Measurements from ENCODE around the gene FASN. TPM values are rescaled to one million over a fixed set of nuclear protein-coding genes. Genes with fewer than 3 reads are reported as not detected.
A peak's percentile ranks its signal among the peaks of the same experiment; 100 is the strongest.

FASN gene
- total RNA-seq, 1 experiment from 2014 or later, result 49.5 TPM

DNA sequence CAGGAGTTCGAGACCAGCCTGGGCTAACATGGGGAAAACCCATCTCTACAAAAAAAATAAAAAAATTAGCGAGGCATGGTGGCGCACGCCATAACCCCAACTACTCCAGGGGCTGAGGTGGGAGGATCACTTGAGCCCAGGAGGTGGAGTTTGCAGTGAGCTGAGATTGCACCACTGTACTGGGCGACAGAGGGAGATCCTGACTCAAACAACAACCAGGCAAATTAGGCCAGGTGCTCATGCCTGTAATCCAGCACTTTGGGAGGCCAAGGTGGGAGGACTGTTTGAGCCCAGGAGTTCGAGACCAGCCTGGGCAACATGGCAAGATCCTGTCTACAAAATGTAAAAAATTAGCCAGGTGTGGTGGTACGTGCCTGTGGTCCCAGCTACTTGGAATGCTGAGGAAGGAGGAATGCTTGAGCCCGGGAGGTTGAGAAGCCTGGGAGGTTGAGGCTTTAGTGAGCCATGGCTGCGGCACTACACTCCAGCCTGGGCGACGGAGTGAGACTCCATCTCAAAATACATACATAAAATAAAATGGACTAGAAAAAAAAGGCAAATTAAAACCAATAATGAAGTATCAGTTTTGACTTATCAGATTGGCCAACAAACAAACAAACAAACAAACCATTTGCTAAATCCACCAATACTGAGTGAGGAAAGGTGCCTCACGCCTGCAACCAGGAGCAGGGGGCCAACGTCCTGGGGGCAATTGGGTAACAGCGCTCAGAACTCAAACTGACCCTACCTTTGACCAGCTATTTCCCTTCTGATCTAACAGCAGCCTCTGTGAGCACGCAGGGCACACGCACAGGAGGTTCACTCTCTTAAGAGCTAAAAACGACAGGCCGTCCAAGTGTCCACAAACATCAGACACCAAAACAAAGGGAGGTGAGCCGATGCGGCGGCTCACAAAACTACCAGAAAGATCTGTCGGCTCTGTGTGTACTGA, 19.4 kb upstream of the FASN start:
- no peak for DNase-seq (ENCODE audit: low read depth)

DNA sequence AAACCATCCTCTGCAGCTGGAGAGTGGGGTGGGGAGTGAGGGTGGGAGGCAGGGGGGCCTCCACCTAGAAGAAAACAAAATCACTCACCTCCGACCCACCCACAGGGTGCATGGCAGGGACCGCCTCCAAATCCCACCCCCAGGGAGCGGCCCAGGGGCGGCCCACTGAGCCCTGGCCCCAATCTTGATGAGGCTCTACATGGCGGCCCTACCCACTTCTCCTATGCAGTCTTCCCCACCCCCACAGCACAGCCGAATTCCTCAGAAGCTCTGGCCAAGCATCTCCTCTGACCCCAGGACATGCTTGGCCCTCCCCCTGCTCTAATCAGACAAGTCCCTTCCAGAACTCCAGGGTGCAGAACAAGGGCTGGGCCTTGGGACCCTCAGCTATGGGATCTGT, 18.2 kb upstream of the FASN start:
- DNase-seq (ENCODE audit: low read depth), result no peak

DNA sequence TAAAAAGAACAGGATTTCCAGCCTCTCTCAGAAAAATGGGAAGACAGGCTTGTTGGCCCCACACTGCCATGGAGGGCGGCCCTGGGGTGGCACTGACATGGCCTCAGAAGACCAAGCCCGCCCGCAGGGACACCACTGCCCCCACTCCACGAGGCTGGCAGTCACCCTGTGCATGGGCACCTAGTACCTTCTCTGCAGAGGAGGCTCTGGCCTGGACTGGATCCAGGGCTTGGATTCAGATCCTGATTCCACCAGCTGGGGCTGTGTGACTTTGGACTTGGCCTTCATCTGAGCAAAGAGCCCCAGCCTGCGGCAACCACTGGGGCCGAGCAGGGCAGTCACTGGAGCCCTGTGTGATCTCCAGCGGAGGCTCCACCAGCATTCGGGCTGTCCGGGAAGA, 16.8 kb upstream of the FASN start:
- no peak for DNase-seq (ENCODE audit: low read depth)

DNA sequence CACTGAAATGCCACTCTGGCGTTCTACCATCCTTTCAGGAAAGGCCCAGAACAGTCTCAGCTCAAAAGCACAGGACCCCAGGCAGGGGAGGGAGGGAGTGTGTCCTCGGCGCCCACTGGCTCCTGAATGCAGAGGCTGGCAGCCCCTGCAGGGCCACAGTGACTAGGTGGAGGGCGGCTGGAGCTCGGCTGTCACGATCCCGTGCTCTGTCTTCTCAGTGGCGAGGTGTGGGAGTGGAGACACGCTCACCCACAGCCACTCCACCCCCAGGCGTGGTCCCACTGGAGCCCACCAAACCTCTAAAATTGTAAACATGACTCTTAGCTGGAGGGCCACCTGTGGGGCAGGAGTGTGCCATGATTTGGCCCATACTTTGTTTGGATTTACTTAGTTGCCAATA, 16.4 kb upstream of the FASN start:
- no peak for DNase-seq (ENCODE audit: low read depth)

DNA sequence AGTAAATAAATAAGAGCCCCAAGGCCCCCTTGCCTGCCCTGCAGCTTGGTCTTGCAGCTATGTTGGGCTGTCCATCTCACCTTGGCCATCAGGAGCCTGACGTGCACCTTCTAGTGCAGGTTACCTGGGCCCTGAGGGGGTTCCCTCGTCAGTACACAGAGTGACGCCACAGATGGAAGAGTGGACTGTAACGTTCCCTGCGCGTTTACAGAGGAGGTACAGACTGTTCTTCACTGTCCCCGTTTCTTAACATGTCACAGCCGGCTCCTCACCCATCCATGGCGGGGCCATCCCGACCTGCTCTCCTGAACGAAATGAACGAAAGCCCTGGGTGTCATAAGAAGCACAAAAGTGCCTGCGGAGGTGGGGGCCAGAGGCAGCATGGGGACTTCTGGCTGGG, 15.9 kb upstream of the FASN start:
- no peak for DNase-seq (ENCODE audit: low read depth)

DNA sequence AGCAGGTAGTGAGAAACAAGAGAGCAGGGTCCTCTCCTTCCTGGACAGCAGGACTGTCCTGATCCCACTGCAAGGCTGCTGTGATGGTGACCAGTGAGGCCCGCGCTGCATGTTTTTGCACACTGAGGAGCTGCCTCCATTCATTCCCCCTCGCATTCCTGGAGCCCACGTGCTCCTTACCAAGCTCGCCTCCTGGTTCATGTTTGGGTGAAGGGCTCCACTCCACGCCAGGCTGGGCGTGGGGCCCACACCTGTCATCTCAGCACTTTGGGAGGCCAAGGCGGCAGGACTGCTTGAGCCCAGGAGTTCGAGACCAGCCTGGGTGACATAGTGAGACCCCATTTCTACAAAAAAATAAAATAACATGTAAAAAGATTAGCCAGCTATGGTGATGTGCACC, 15.4 kb upstream of the FASN start:
- no peak for DNase-seq (ENCODE audit: low read depth)

DNA sequence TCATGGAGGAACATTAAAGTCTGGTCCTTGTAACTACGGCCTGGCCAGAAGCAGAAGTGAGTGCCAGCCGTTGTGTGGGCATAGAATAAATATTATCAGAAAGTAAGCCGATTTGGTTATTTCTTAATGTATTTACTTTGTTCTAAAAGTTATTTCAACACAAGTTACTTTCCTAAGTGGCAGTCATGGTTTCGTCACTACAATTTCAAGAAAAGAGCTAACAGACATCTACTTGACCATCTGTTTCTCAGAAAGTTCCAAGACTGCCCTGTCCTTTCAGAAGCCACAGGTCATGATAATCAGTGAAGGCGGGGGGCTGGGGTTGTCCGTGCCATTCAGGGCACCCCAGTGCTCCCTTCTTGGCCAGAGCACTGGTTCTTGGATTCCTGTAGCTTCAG, 14.9 kb upstream of the FASN start:
- no peak for DNase-seq (ENCODE audit: low read depth)

DNA sequence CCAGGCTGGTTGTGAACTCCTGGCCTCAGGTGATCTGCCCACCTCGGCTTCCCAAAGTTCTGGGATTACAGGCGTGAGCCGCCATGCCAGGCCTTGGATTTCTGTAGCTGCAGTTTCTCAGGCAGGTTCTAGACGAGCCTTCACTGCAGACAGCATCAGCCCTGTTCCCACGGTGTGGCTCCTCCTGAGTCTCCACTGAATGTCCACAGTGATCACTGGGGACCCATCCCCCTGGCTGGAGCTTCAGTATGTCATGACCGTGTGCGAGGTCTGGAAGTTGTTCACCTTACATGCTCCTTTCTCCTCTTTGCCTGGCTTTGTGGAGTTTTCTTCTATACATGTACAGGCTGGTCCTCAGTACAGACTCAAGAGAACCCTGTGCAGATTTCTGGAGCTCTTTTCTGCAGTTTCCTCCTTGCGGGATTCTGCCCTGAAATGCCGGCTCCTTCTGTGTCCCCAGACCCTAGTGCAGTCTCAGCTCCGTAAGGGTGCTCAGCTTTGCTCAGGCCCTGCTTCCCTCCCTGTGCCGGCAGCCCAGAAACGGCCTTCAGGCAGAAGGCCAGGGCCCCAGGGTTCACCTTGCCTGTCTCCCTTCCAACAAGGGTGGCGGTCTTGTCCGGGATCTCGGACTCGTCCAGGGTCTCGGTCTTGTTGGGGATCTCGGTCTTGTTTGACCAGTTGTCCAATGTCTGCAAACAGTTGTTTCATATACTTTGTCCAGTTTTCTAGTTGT, 14.3 kb upstream of the FASN start:
- DNase-seq (ENCODE audit: low read depth), result no peak

DNA sequence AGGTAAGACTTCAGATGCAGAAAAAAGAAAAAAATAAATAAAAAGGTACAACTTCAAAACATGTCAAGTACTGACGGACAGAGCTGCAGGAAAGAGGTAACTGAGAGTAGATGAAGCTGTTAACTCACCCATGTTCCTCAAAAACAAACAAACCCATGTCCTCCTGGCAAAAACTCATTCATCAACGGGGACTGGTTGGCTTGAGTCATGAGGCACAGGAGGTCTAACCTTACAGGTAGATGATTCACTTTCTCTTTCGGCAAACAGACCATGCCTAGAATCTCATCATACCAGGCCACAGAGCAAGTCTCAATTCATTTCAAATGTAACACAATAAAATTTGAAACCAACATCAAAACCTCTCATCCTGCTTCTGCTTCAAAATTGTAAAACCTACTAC, 12.3 kb upstream of the FASN start:
- DNase-seq (ENCODE audit: low read depth), result no peak

DNA sequence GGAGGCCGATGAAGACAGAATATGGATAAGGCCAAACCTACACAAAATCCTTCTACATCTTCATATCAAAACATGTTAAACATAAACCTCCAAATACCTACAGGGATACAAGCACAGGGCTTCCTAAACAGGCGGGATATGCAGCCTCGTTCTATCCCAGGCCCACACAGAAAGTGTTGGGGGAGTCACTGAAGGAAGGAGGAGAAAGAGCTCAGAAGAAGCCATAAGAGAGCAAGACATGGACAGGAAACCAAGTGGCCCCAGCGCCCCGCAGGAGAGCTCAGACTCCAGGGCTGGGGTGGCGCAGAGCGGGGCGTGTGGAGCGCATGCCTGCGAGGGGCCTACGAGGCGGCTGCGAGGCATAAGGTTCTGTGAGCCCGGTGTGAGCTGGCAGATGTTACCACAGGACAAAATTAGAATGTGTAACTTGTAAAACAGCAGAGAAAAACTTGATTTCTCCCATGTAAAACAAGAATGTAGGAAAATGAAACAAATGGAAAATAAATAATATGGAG, 11.0 kb upstream of the FASN start:
- no peak for DNase-seq (ENCODE audit: low read depth)

DNA sequence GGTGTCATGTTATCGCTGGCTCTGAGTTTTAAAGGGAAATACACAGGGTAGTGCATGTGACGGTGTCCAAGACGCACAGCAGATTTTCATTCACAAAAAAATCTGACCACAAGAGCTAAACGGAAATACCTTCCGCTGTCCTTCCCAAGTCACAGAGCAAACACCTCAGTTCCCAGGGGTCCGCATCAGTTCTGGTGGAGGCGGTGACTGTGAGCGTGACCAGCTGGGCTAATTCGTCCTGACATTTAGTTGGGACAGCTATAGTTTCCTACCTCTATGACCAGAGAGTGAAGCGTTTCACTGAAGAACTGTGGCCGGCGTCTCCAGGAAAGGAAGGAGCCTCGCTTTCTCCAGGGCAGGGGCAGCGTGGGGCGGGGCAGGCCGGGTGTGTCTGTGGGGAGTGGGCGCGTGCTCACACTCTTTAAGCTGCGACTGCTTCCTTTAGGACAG, 10.5 kb upstream of the FASN start:
- DNase-seq (ENCODE audit: low read depth), result no peak

DNA sequence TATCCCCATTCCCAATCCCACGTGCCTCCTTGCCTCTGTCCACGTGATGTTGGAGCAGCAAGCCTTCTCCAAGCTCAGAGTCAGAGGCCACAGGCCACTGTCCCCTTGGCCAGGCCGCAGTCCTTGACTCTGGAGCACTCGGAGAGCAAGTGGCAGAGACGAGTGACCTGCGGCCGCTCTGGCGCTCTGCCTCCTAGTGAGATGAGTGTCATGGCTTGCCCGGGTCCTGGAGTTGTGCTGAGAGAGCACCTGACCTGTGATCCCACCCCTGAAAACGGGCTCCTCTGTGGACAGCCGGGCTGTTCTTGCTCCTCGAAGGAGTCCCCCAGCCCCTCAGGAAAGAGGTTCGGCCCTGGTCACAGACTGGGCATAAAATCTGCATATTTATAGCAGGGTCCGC, 10.0 kb upstream of the FASN start:
- DNase-seq (ENCODE audit: low read depth), result no peak

DNA sequence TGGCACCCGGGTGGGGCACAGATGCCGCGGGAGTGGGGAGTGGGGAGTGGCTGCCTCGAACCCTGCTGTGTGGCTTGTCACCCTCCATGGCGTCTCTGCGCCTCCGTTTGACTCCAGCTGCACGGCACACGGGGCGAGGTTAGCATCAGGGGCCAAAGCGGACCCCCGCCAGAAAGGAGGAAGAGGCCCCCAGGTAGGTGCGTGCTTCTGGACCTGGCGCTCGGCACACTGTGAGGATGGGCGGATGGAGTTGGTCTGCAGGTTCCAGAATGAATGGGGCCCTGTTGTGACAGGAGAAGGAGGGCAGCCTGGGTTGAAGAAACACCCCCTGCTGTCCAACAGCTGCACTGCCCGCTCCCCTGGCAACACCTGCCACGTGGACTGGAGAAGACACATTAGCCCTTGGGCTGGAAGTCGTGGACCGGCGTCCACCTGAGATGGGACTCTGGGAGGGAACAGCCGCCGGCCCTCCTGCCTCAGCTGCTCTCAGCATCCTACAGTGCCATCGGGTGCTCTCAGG, 9.4 kb upstream of the FASN start:
- DNase-seq (ENCODE audit: low read depth), result no peak

DNA sequence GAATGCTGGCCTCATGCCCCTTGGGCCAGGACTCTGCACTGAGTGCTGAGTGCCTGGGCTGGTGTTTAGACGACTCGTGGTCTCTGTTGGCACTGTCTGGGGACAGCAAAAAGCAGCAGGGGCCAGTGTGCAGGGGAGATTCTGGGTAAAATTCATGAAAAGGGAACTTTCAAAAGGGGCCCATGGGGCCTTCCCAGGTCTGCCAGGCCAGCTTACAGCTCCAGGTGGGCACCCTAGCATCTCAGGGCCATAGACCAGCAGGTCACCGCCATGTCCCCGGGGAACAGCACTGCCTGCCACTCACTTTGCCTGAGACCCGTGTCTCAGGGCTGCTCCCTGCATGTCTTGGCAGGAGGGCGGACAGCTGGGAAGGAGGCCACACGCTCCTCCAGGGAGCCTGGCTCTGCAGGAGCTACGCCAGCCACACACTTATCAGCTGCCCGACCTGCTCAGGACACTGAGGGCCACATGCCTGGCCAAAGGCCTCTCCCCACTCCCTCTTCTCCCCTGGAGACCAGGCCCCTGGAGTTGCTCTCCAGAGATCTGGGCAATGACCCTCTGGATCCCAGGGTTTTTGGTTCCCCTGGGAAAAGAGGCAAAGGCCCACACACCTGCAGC, 8.8 kb upstream of the FASN start:
- no peak for DNase-seq (ENCODE audit: low read depth)

DNA sequence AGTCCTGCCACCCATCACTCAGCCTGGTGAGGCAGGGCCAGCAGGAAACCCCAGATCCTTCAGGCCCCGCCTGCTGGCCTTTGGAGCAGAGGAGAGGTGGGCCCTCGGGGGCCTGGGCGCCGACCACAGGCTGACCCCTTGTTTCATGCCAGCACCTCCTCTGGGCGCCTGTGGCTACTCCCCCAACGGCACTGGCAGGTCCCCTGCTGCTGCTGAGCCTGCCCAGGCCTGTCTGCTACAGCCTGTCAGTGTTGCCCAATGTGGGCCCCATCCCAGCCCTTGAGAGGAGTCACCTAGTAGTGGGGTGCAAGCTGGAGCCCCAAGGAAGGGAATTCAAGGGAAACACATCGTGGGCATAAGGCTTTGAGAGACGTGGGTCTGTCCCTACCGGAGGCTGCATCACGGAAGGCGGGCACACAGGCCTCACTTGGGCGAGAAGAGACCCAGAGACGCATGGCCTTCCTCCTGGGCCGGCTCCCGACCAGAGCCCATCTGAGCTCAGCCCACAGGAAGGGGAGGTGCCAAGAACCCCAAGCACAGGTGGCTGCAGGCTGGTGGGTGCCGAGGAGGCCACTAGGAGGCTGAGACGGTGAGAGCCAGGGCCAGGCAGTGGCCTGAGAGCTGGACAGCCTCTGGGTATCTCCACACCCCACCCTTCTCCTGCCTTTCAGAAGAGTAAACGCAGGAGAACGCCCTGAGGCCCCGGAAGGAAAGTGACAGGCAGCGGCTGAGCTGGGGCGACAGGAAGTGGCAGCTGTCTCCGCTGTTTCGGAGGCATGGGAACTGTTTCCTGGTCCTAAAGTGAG, 8.0 kb upstream of the FASN start:
- DNase-seq (ENCODE audit: low read depth), result peak; percentile 53

DNA sequence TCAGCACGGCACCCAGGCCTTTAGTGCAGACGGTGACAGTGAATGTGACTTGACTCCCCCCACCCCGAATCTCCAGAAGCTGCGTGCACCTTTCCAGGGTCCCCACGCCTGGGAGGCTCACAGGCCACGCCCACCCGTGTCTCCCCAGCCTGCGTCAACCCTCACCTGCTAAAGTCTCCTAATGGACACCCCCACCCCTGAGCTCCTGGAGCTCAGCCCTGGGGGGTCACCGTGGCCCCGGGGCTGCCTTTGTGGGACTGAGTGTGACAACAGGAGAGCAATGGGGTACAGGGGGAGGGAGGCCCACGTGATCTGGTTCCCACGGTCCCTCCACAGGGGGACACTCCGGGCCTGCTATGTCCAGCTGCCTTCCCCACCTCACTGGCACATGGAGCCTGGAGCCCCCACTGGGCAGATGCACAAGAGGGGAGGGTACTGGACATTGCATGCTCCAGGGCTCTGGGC, 7.4 kb upstream of the FASN start:
- no peak for DNase-seq (ENCODE audit: low read depth)

DNA sequence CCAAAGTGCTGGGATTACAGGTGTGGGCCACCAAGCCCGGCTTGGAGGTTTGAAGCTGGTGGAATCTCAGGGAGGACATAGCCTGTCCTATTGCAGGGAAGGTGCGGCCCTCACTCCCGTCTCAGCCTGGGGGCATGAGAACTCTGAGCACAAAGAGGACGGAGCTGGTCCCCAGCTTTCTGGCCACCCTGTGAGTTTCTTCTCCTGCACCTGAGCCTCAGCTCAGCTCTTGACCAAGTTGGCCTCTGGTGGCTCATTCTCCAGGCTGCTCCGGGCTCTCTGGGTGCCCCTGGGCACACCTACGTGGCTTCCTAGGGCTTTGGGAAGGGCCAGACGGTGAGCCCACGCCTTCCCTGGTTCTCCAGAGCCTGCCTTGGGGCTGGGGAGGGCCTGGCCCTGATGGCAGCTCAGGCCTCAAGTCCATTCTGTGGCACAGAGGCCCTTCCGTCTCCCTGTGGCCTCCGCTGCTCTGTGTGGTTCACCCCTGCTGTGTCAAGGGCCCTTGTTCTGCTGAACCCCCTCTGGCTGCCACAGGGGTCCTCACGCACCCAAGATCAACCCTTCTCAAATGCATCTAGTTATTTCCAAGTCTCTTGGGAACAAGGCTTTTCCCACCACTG, 6.9 kb upstream of the FASN start:
- DNase-seq (ENCODE audit: low read depth), result no peak

DNA sequence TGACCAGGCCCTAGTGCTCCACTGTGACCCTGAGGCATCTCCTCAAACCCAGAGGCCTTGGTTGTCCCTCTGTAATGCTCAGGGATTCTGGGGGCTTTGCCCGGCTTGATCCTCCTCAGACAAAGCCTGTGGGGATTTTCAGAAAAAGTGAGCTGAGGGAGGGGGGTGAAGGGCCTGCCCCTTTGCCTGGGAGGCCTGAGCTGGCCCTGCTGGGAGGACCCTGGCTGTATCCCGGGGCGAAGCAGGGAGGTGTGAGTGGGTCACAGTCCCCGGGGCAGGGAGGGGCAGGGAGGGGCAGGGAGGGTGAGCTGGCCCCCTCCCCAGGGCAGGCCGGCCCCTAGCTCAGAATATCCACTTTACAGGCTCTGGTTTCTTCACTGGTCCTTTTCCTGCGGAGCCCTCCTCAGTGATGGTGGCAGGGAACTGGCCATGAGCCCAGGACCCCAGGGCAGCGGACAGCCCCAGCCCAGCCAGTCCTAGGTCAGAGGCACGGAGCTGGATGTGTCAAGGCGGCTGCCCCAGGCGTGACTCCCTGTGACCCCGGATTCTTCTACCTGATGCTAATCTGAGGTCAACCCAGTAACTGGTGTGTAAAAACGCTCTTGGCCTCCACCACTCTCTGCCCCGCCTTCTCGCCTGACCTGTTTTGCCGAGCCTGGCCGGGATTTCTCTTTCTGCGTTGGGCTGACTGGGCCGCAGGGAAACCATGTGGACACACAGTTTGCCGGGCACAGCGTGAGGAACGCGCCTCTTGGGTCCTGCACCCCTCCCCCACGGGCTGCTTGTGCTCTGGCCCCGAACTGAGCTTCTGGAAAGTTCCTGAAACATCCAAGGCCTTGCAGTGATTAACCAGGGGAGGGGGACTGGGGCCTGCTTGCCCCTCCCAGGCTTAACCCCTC, 5.8 kb upstream of the FASN start:
- DNase-seq (ENCODE audit: low read depth), result no peak

DNA sequence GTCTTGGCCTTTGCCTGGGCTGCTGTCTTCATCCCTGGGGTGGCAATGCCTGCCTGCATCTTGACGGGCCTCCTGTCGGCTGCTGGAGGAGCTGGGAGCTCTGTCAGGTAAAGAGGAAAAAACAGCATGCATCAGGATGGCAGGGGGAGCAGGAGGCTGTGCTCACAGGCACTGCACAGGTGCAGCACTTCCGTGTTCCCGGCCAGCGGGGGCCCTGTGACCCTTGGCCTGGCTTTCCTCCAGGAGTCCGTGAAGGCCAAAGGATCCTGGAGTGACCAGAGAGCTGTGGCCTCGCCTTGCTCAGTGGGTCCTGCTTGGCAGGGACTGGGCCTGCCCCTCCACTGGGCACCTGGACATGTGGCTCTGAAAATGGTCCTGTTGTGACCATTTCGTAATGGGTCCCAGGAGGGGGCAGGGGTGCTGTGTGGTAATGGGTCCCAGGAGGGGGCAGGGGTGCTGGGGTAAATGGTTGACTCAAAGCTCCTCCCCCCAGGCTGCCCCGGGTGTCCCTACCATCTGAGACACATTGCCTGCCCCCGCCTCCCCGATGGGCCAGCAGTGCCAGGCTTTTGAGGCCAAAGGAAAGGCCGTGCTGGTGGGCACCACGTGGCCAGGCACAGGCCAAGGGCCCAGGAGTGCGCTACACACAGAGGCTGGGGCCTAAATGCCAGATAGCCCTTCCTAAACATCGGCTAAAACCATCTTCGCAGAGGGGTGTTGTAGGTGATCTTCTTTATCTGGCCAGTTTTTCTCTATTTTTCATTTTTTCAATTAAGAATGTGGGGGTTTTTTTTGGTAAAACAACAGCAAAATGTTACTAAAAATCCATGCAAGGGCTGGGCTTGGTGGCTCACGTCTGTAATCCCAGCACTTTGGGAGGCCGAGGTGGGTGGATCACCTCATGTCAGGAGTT, 4.0 kb upstream of the FASN start:
- DNase-seq (ENCODE audit: low read depth), result no peak

All from Daoy (cell line).